Sigmoid colon (tissue), 3 donors: Measurements from ENCODE around the gene ACTR3C.

Experiments used
- POLR2A ChIP-seq, 2 donors: fragments of 450-650 bp; IDR thresholded peaks; one replicate each; pipeline ENCODE4 v1.6.1; 2016; ENCODE audit warnings: antibody characterized with exemption in 2 of 2, mild to moderate bottlenecking in 2 of 2, moderate library complexity in 2 of 2
- TF ChIP-seq, protein P1 (sequence below), 4 experiments: fragments of 450-650 bp in 3 of 4; fragments of 200-600 bp in 1 of 4; IDR thresholded peaks; one replicate each; pipeline ENCODE4 v1.5.1; 2016 to 2019; ENCODE audit warnings: antibody characterized with exemption in 4 of 4, mild to moderate bottlenecking in 3 of 4, moderate library complexity in 2 of 4

DNA sequence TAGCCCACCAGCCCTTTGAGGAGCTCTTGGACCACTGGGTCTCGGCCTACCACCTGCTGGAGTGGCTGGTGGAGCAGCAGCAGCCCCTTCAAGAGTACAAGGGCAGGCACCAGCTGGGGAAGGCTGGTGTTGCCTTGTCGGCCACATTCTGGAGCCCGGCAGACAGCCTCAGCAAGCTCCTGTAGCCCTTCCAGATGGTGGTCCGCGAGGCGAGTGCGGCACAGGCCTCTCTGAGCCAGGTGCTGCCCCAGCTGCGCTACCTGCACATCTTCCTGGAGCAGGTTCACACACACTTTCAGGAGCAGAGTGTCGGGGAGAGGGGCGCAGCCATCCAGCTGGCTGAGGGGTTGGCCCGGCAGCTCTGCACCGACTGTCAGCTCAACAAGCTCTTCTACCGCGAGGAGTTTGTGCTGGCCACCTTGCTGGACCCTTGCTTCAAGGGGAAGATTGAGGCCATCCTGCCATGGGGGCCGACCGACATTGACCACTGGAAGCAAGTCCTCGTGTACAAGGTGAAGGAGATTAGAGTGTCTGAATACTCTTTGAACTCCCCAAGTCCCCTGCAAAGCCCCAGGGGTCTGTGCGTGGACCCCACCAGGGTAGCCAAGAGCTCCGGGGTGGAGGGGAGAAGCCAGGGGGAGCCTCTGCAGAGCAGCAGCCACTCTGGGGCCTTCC is 7.0 kb upstream of the ACTR3C start:
- no peak for TF ChIP-seq POLR2A (IDR thresholded peaks at IDR 0.05)
- TF ChIP-seq, protein P1, sequence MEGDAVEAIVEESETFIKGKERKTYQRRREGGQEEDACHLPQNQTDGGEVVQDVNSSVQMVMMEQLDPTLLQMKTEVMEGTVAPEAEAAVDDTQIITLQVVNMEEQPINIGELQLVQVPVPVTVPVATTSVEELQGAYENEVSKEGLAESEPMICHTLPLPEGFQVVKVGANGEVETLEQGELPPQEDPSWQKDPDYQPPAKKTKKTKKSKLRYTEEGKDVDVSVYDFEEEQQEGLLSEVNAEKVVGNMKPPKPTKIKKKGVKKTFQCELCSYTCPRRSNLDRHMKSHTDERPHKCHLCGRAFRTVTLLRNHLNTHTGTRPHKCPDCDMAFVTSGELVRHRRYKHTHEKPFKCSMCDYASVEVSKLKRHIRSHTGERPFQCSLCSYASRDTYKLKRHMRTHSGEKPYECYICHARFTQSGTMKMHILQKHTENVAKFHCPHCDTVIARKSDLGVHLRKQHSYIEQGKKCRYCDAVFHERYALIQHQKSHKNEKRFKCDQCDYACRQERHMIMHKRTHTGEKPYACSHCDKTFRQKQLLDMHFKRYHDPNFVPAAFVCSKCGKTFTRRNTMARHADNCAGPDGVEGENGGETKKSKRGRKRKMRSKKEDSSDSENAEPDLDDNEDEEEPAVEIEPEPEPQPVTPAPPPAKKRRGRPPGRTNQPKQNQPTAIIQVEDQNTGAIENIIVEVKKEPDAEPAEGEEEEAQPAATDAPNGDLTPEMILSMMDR (IDR thresholded peaks at IDR 0.05): no peak
